H9 (cell line): ENCODE results near the gene GUCY2D. TPM values are rescaled to one million over a fixed set of nuclear protein-coding genes. Genes with fewer than 3 reads are reported as not detected.

Source experiments
- DNase-seq: peaks from one replicate; pipeline ENCODE4 v3.0.0-alpha.2; 2017
- H2AFZ ChIP-seq: one replicate; pipeline ENCODE4 v1.6.1; 2013; ENCODE audit warnings: mild to moderate bottlenecking, low read length, control low read depth, moderate library complexity
- H2AK5ac ChIP-seq: 2 replicates; pipeline ENCODE4 v1.6.1; 2013; ENCODE audit warnings: low read length, control low read depth, mixed read lengths; ENCODE audit not compliant: insufficient read length
- H2BK120ac ChIP-seq: one replicate; pipeline ENCODE4 v1.6.1; 2013; ENCODE audit warnings: low read depth, mild to moderate bottlenecking, low read length, control low read depth, inconsistent platforms; ENCODE audit not compliant: poor library complexity, severe bottlenecking
- H2BK12ac ChIP-seq: 2 replicates; pipeline ENCODE4 v1.6.1; 2013; ENCODE audit warnings: low read length, control low read depth, mixed read lengths, low read depth; ENCODE audit not compliant: insufficient read length
- H2BK15ac ChIP-seq: 2 replicates; pipeline ENCODE4 v1.6.1; 2013; ENCODE audit warnings: low read depth, low read length, control low read depth
- H2BK20ac ChIP-seq: one replicate; pipeline ENCODE4 v1.6.1; 2013; ENCODE audit warnings: low read depth, mild to moderate bottlenecking, low read length, control low read depth, inconsistent platforms; ENCODE audit not compliant: poor library complexity, severe bottlenecking
- H2BK5ac ChIP-seq: 2 replicates; pipeline ENCODE4 v1.6.1; 2013; ENCODE audit warnings: low read length, control low read depth, mixed read lengths; ENCODE audit not compliant: insufficient read length
- H3K14ac ChIP-seq: 2 replicates; pipeline ENCODE4 v1.6.1; 2013; ENCODE audit warnings: low read length, control low read depth; ENCODE audit not compliant: insufficient read depth
- H3K18ac ChIP-seq: 2 replicates; pipeline ENCODE4 v1.6.1; 2013; ENCODE audit warnings: low read depth, mild to moderate bottlenecking, mixed read lengths, low read length, control low read depth; ENCODE audit not compliant: insufficient read length
- H3K23ac ChIP-seq: 2 replicates; pipeline ENCODE4 v1.6.1; 2013; ENCODE audit warnings: low read length, control low read depth, mixed read lengths, low read depth; ENCODE audit not compliant: insufficient read length
- H3K23me2 ChIP-seq: 2 replicates; pipeline ENCODE4 v1.6.1; 2013; ENCODE audit warnings: low read depth, mild to moderate bottlenecking, mixed read lengths, low read length, control low read depth; ENCODE audit not compliant: insufficient read length, poor library complexity, severe bottlenecking
- H3K27ac ChIP-seq: 2 replicates; pipeline ENCODE4 v1.5.1; 2013; ENCODE audit warnings: low read length, control low read depth, mixed read lengths, low read depth; ENCODE audit not compliant: insufficient read length
- H3K27me3 ChIP-seq: 2 replicates; pipeline ENCODE4 v1.6.1; 2013; ENCODE audit warnings: low read length, control low read depth, inconsistent platforms; ENCODE audit not compliant: insufficient read depth
- H3K4ac ChIP-seq: 2 replicates; pipeline ENCODE4 v1.6.1; 2013; ENCODE audit warnings: low read depth, mild to moderate bottlenecking, control low read depth, inconsistent platforms, low read length, moderate library complexity
- H3K4me1 ChIP-seq: 2 replicates; pipeline ENCODE4 v1.6.1; 2013; ENCODE audit warnings: low read length, control low read depth, inconsistent platforms; ENCODE audit not compliant: insufficient read depth
- H3K4me2 ChIP-seq: 2 replicates; pipeline ENCODE4 v1.6.1; 2013; ENCODE audit warnings: low read length, control low read depth, mixed read lengths; ENCODE audit not compliant: insufficient read length, insufficient read depth
- H3K56ac ChIP-seq: 2 replicates; pipeline ENCODE4 v1.6.1; 2013; ENCODE audit warnings: low read depth, mild to moderate bottlenecking, mixed read lengths, low read length, control low read depth; ENCODE audit not compliant: insufficient read length
- H3K79me1 ChIP-seq: 2 replicates; pipeline ENCODE4 v1.6.1; 2013; ENCODE audit warnings: low read depth, mild to moderate bottlenecking, moderate library complexity, low read length, control low read depth, inconsistent platforms; ENCODE audit not compliant: insufficient read depth, poor library complexity, severe bottlenecking
- H3K79me2 ChIP-seq: 2 replicates; pipeline ENCODE4 v1.6.1; 2013; ENCODE audit warnings: low read length, control low read depth, inconsistent platforms; ENCODE audit not compliant: insufficient read depth
- H3K9ac ChIP-seq: 2 replicates; pipeline ENCODE4 v1.6.1; 2013; ENCODE audit warnings: low read length, control low read depth, mixed read lengths; ENCODE audit not compliant: insufficient read length; ENCODE audit errors: extremely low read depth
- H3K9me3 ChIP-seq: one replicate; pipeline ENCODE4 v1.6.1; 2013; ENCODE audit warnings: low read depth, low read length, inconsistent platforms; ENCODE audit not compliant: control insufficient read depth
- H3T11ph ChIP-seq: one replicate; pipeline ENCODE4 v1.6.1; 2013; ENCODE audit warnings: mild to moderate bottlenecking, low read length, control low read depth, inconsistent platforms
- H4K20me1 ChIP-seq: one replicate; pipeline ENCODE4 v1.6.1; 2013; ENCODE audit not compliant: control insufficient read depth, insufficient read length, insufficient read depth
- H4K5ac ChIP-seq: 2 replicates; pipeline ENCODE4 v1.6.1; 2013; ENCODE audit warnings: low read depth, mild to moderate bottlenecking, mixed read lengths, low read length, control low read depth; ENCODE audit not compliant: insufficient read length
- H4K8ac ChIP-seq: replicated peaks from 2 replicates; pipeline ENCODE4 v1.6.1; 2013; ENCODE audit warnings: low read length, control low read depth, mixed read lengths, low read depth; ENCODE audit not compliant: insufficient read length
- H4K91ac ChIP-seq: 2 replicates; pipeline ENCODE4 v1.6.1; 2013; ENCODE audit warnings: low read depth, mild to moderate bottlenecking, moderate library complexity, mixed read lengths, low read length, control low read depth; ENCODE audit not compliant: insufficient read length
- H3K27ac Mint-ChIP-seq, 3 experiments: 2 replicates in 2 of 3; 3 replicates in 1 of 3; pipeline ENCODE4 v1.8.0; 2020 to 2021; ENCODE audit warnings: mixed read lengths in 3 of 3, mild to moderate bottlenecking in 1 of 3, moderate library complexity in 1 of 3
- H3K27me3 Mint-ChIP-seq: 2 replicates; pipeline ENCODE4 v1.8.0; 2021; ENCODE audit warnings: low read depth, mild to moderate bottlenecking, moderate library complexity, mixed read lengths
- H3K36me3 Mint-ChIP-seq, 3 experiments: 2 replicates in 2 of 3; 3 replicates in 1 of 3; pipeline ENCODE4 v1.8.0; 2020 to 2021; ENCODE audit warnings: low read depth in 3 of 3, mixed read lengths in 3 of 3; ENCODE audit not compliant: insufficient read depth in 1 of 3
- H3K4me1 Mint-ChIP-seq, 2 experiments: 2 replicates each; pipeline ENCODE4 v1.8.0; 2020; ENCODE audit warnings: mixed read lengths in 2 of 2
- H3K4me3 Mint-ChIP-seq, 2 experiments: 2 replicates in 1 of 2; 3 replicates in 1 of 2; pipeline ENCODE4 v1.8.0; 2020 to 2021; ENCODE audit warnings: mild to moderate bottlenecking in 2 of 2, mixed read lengths in 2 of 2, moderate library complexity in 1 of 2
- H3K9me3 Mint-ChIP-seq, 2 experiments: 2 replicates in 1 of 2; 3 replicates in 1 of 2; pipeline ENCODE4 v1.8.0; 2020; ENCODE audit warnings: mild to moderate bottlenecking in 2 of 2, mixed read lengths in 2 of 2, moderate library complexity in 1 of 2
- WGBS: extraction: QIAGEN DNeasy Blood & Tissue Kit; methylation state at CpG from one replicate; pipeline ENCODE4 v1.1.7; 2013; ENCODE audit warnings: missing lambda C conversion rate, low lambda C conversion rate, mixed read lengths; ENCODE audit not compliant: insufficient read length; ENCODE audit errors: extremely low coverage; 5-methylcytosine and 5-hydroxymethylcytosine counted together
- total RNA-seq: library from RNA; stranded (reverse); gene quantifications from 2 replicates; pipeline ENCODE4 v1.2.1, GENCODE V29; 2021
- TF ChIP-seq, protein P1 (sequence below): fragments of 200-600 bp; sonication (generic); conservative IDR thresholded peaks from 3 replicates; pipeline ENCODE4 v1.8.0; 2021; ENCODE audit warnings: antibody characterized with exemption, mild to moderate bottlenecking

The GUCY2D gene
- total RNA-seq, 1 experiment from 2014 or later: 0.15 TPM

DNA sequence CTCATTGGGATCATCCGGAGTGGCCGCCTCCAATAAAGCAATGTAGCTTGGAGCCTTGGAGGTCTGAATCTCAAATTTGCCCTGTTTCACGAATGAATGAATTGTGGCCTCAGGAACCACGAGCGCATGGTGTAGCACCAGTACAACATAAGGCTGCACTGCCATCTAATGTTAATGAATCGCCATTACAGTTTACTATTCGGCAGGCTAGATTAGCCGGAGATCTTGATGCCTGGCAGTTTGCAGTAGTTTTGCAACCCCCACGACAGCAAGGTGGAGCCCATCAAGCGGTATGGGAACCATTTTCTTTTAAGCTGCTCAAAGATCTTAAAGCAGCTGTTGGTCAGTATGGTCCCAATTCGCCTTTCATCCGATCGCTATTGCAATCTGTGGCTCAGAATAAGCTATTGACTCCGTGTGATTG, 55.3 kb downstream of the GUCY2D start:
- peaks cover 64% of the 10 kb centered on the region for H3K27me3 Mint-ChIP-seq
- Histone ChIP-seq H4K8ac (no peak overlapping the region), H2BK5ac (no peak overlapping the region), H2AK5ac (no peak overlapping the region), H3K27ac (no peak overlapping the region), H3K23ac (no peak overlapping the region), H3K9me3 (no peaks in the 10 kb centered on the region), H2BK15ac (no peak overlapping the region), H4K5ac (no peak overlapping the region), H4K20me1 (no peaks in the 10 kb centered on the region), H3K79me2 (no peaks in the 10 kb centered on the region), H3K4me2 (peak overlapping the region; percentile 47), H3K79me1 (no peaks in the 10 kb centered on the region), H3K9ac (no peak overlapping the region), H3K18ac (no peak overlapping the region), H3K4ac (no peak overlapping the region), H2AFZ (peak overlapping the region; percentile 87), H2BK20ac (no peak overlapping the region), H3K4me1 (peaks cover 3% of the 10 kb centered on the region; the same call in 1 of the 2 replicates), H3K27me3 (peaks cover 4% of the 10 kb centered on the region; the same call in 1 of the 2 replicates), H2BK120ac (no peak overlapping the region), H3K14ac (no peak overlapping the region), H3T11ph (no peak overlapping the region), H3K23me2 (peaks cover 5% of the 10 kb centered on the region), H2BK12ac (no peak overlapping the region), H4K91ac (no peak overlapping the region), H3K56ac (no peak overlapping the region)
- H3K36me3 Mint-ChIP-seq: no peaks in the 10 kb centered on the region
- DNase-seq: peak; percentile 84
- no peak overlapping the region for H3K4me3 Mint-ChIP-seq
- TF ChIP-seq, protein P1, sequence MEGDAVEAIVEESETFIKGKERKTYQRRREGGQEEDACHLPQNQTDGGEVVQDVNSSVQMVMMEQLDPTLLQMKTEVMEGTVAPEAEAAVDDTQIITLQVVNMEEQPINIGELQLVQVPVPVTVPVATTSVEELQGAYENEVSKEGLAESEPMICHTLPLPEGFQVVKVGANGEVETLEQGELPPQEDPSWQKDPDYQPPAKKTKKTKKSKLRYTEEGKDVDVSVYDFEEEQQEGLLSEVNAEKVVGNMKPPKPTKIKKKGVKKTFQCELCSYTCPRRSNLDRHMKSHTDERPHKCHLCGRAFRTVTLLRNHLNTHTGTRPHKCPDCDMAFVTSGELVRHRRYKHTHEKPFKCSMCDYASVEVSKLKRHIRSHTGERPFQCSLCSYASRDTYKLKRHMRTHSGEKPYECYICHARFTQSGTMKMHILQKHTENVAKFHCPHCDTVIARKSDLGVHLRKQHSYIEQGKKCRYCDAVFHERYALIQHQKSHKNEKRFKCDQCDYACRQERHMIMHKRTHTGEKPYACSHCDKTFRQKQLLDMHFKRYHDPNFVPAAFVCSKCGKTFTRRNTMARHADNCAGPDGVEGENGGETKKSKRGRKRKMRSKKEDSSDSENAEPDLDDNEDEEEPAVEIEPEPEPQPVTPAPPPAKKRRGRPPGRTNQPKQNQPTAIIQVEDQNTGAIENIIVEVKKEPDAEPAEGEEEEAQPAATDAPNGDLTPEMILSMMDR: peak; percentile 84
- H3K27ac Mint-ChIP-seq: no peak overlapping the region
- no peaks in the 10 kb centered on the region for H3K9me3 Mint-ChIP-seq
- no CpG with 5 or more reads among the region's 14 CpGs for WGBS
- H3K4me1 Mint-ChIP-seq: peaks cover 25 to 27% of the 10 kb centered on the region in 2 experiments
